GM12878 (cell line): Measurements from ENCODE around the gene DYNLT4. TPM values are rescaled to one million over a fixed set of nuclear protein-coding genes. Genes with fewer than 3 reads are reported as not detected.
A peak's percentile ranks its signal among the peaks of the same experiment; 100 is the strongest.

ENCODE experiments used
- CREM ChIP-seq: IDR thresholded peaks from 2 replicates; pipeline ENCODE4 v1.6.1; 2014; ENCODE audit warnings: antibody characterized with exemption, low read depth
- DPF2 ChIP-seq: fragments of 450-650 bp; IDR thresholded peaks from 2 replicates; pipeline ENCODE4 v1.6.1; 2017; ENCODE audit warnings: mild to moderate bottlenecking
- MTA2 ChIP-seq: fragments of 450-650 bp; IDR thresholded peaks from 2 replicates; pipeline ENCODE4 v1.6.1; 2016; ENCODE audit warnings: low read depth, mild to moderate bottlenecking, moderate library complexity
- NR2F1 ChIP-seq: fragments of 450-650 bp; conservative IDR thresholded peaks from 2 replicates; pipeline ENCODE4 v1.6.1; 2017; ENCODE audit warnings: mild to moderate bottlenecking
- PAX5 ChIP-seq: IDR thresholded peaks from 2 replicates; pipeline ENCODE4 v1.6.1; 2011; ENCODE audit warnings: low read depth, low read length, borderline replicate concordance
- SIN3A ChIP-seq: IDR thresholded peaks from 2 replicates; pipeline ENCODE4 v1.6.1; 2012; ENCODE audit warnings: low read depth, low read length, improper control_type of control experiment
- TCF3 ChIP-seq: IDR thresholded peaks from 2 replicates; pipeline ENCODE4 v1.6.1; 2012; ENCODE audit warnings: low read depth, mild to moderate bottlenecking, low read length, borderline replicate concordance; ENCODE audit not compliant: insufficient read depth
- WRNIP1 ChIP-seq: IDR thresholded peaks from 2 replicates; pipeline ENCODE4 v1.6.1; 2011; ENCODE audit warnings: low read depth, low read length, improper control_type of control experiment, borderline replicate concordance
- YY1 ChIP-seq: IDR thresholded peaks from 2 replicates; pipeline ENCODE4 v1.6.1; 2011; ENCODE audit warnings: low read depth, mild to moderate bottlenecking, low read length
- ZNF622 ChIP-seq: fragments of 450-650 bp; IDR thresholded peaks from 2 replicates; pipeline ENCODE4 v1.6.1; 2017; ENCODE audit warnings: mild to moderate bottlenecking, inconsistent platforms
- polyA plus RNA-seq, 11 experiments: library from polyadenylated mRNA; depleted of rRNA in 4 of 11; unstranded in 6 of 11; stranded (reverse) in 5 of 11; fragments of >200 nt; fragmentation: Nextera tagmentation in 4 of 11; fragmentation: Illumina TruSeq in 1 of 11; extraction: Ambion mirVana in 4 of 11; extraction: Trizol in 1 of 11; gene quantifications; 1 replicate in 1 of 11; 2 replicates in 10 of 11; pipeline versions ENCODE4 v1.2.1 to v1.2.3, GENCODE V29; 2011 to 2016; ENCODE audit warnings: inconsistent platforms in 2 of 11, missing spikeins in 2 of 11, low read depth in 1 of 11
- total RNA-seq, 4 experiments: library from RNA; depleted of rRNA in 3 of 4; stranded (reverse); fragments of >200 nt in 3 of 4; fragmentation: Illumina TruSeq in 1 of 4; extraction: Trizol in 1 of 4; gene quantifications; 2 replicates each; pipeline versions ENCODE4 v1.2.1 to v1.2.3, GENCODE V29; 2013 to 2021
- TF ChIP-seq, protein P1 (sequence below): fragments of 450-650 bp; IDR thresholded peaks from 2 replicates; pipeline ENCODE4 v1.6.1; 2018; ENCODE audit warnings: mild to moderate bottlenecking, low read depth, moderate library complexity; ENCODE audit not compliant: partially characterized antibody
- TF ChIP-seq, protein P2 (sequence below): fragments of 450-650 bp; IDR thresholded peaks from 2 replicates; pipeline ENCODE4 v1.6.1; 2017; ENCODE audit warnings: mild to moderate bottlenecking, moderate library complexity
- TF ChIP-seq, protein P3 (sequence below): fragments of 450-650 bp; IDR thresholded peaks from 2 replicates; pipeline ENCODE4 v1.6.1; 2016; ENCODE audit warnings: mild to moderate bottlenecking
- TF ChIP-seq, protein P4 (sequence below): fragments of 450-650 bp; IDR thresholded peaks from 2 replicates; pipeline ENCODE4 v1.6.1; 2016; ENCODE audit warnings: mild to moderate bottlenecking
- TF ChIP-seq, protein P5 (sequence below): fragments of 450-650 bp; IDR thresholded peaks from 2 replicates; pipeline ENCODE4 v1.6.1; 2017; ENCODE audit warnings: low read depth, mild to moderate bottlenecking, moderate library complexity
- TF ChIP-seq, protein P6 (sequence below): IDR thresholded peaks from 2 replicates; pipeline ENCODE4 v1.6.1; 2011; ENCODE audit warnings: mild to moderate bottlenecking, low read depth, low read length, moderate library complexity; ENCODE audit not compliant: insufficient replicate concordance

Gene DYNLT4
- total and polyA plus RNA-seq, 10 of the 15 experiments (the other 5 are each of a cell fraction or from before 2014, with no cell fraction given): 0.23 to 0.28 TPM; not detected in 8

DNA sequence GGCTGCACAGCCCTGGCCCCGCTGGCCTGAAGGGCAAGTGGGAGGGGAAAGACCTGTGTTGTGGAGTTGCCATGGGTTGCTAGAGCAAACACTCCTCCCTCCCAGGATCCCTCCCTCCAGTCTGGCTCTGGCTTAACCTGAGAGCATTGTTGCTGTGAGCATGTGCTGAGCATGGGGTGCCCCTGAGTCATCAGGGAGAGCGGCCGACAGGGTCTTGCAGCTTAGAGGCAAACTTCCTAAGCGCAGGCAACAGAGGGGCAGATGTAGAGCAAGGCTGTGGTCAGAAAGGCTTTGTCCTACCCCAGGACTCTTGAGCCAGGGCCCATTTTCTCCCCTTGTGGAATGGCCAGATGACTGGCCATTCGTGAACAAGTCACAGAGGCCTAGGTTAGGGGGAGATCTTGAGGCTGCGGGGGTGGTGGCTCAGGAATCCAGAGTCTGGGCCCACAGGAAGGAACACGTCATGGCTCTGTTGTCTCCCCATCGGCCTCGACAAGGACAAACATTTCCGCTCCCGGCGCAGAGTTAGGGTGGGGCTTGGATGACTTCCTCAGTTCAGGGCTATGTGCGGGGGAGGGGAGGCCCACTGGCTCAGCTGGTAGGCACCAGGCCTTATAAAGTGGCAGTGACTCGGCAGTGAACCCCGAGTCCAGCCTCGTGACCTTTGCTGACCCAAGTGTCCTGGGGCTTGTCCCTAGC, 362 bp upstream of the DYNLT4 start (continued):
- TF ChIP-seq, protein P1, sequence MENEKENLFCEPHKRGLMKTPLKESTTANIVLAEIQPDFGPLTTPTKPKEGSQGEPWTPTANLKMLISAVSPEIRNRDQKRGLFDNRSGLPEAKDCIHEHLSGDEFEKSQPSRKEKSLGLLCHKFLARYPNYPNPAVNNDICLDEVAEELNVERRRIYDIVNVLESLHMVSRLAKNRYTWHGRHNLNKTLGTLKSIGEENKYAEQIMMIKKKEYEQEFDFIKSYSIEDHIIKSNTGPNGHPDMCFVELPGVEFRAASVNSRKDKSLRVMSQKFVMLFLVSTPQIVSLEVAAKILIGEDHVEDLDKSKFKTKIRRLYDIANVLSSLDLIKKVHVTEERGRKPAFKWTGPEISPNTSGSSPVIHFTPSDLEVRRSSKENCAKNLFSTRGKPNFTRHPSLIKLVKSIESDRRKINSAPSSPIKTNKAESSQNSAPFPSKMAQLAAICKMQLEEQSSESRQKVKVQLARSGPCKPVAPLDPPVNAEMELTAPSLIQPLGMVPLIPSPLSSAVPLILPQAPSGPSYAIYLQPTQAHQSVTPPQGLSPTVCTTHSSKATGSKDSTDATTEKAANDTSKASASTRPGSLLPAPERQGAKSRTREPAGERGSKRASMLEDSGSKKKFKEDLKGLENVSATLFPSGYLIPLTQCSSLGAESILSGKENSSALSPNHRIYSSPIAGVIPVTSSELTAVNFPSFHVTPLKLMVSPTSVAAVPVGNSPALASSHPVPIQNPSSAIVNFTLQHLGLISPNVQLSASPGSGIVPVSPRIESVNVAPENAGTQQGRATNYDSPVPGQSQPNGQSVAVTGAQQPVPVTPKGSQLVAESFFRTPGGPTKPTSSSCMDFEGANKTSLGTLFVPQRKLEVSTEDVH: peak; percentile 43
- TF ChIP-seq WRNIP1 (no peak), DPF2 (peak; percentile 87), TCF3 (0 out of 2 replicates have a peak, but pooled peaks have one; percentile 52), CREM (peak; percentile 67; the same call in 1 of the 2 replicates), NR2F1 (no peak; the same call in 1 of the 2 replicates), MTA2 (0 out of 2 replicates have a peak, but pooled peaks have one; percentile 49), YY1 (peak; percentile 6; the same call in 1 of the 2 replicates), SIN3A (peak; percentile 28), PAX5 (0 out of 2 replicates have a peak, but pooled peaks have one; percentile 26), ZNF622 (no peak)
- TF ChIP-seq, protein P2, sequence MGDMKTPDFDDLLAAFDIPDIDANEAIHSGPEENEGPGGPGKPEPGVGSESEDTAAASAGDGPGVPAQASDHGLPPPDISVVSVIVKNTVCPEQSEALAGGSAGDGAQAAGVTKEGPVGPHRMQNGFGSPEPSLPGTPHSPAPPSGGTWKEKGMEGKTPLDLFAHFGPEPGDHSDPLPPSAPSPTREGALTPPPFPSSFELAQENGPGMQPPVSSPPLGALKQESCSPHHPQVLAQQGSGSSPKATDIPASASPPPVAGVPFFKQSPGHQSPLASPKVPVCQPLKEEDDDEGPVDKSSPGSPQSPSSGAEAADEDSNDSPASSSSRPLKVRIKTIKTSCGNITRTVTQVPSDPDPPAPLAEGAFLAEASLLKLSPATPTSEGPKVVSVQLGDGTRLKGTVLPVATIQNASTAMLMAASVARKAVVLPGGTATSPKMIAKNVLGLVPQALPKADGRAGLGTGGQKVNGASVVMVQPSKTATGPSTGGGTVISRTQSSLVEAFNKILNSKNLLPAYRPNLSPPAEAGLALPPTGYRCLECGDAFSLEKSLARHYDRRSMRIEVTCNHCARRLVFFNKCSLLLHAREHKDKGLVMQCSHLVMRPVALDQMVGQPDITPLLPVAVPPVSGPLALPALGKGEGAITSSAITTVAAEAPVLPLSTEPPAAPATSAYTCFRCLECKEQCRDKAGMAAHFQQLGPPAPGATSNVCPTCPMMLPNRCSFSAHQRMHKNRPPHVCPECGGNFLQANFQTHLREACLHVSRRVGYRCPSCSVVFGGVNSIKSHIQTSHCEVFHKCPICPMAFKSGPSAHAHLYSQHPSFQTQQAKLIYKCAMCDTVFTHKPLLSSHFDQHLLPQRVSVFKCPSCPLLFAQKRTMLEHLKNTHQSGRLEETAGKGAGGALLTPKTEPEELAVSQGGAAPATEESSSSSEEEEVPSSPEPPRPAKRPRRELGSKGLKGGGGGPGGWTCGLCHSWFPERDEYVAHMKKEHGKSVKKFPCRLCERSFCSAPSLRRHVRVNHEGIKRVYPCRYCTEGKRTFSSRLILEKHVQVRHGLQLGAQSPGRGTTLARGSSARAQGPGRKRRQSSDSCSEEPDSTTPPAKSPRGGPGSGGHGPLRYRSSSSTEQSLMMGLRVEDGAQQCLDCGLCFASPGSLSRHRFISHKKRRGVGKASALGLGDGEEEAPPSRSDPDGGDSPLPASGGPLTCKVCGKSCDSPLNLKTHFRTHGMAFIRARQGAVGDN: peak; percentile 97
- TF ChIP-seq, protein P3, sequence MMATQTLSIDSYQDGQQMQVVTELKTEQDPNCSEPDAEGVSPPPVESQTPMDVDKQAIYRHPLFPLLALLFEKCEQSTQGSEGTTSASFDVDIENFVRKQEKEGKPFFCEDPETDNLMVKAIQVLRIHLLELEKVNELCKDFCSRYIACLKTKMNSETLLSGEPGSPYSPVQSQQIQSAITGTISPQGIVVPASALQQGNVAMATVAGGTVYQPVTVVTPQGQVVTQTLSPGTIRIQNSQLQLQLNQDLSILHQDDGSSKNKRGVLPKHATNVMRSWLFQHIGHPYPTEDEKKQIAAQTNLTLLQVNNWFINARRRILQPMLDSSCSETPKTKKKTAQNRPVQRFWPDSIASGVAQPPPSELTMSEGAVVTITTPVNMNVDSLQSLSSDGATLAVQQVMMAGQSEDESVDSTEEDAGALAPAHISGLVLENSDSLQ: 0 out of 2 replicates have a peak, but pooled peaks have one; percentile 8
- TF ChIP-seq, protein P4, sequence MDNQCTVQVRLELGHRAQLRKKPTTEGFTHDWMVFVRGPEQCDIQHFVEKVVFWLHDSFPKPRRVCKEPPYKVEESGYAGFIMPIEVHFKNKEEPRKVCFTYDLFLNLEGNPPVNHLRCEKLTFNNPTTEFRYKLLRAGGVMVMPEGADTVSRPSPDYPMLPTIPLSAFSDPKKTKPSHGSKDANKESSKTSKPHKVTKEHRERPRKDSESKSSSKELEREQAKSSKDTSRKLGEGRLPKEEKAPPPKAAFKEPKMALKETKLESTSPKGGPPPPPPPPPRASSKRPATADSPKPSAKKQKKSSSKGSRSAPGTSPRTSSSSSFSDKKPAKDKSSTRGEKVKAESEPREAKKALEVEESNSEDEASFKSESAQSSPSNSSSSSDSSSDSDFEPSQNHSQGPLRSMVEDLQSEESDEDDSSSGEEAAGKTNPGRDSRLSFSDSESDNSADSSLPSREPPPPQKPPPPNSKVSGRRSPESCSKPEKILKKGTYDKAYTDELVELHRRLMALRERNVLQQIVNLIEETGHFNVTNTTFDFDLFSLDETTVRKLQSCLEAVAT: peak; percentile 47; the same call in 1 of the 2 replicates
- TF ChIP-seq, protein P5, sequence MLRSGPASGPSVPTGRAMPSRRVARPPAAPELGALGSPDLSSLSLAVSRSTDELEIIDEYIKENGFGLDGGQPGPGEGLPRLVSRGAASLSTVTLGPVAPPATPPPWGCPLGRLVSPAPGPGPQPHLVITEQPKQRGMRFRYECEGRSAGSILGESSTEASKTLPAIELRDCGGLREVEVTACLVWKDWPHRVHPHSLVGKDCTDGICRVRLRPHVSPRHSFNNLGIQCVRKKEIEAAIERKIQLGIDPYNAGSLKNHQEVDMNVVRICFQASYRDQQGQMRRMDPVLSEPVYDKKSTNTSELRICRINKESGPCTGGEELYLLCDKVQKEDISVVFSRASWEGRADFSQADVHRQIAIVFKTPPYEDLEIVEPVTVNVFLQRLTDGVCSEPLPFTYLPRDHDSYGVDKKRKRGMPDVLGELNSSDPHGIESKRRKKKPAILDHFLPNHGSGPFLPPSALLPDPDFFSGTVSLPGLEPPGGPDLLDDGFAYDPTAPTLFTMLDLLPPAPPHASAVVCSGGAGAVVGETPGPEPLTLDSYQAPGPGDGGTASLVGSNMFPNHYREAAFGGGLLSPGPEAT: 0 out of 2 replicates have a peak, but pooled peaks have one; percentile 55
- TF ChIP-seq, protein P6, sequence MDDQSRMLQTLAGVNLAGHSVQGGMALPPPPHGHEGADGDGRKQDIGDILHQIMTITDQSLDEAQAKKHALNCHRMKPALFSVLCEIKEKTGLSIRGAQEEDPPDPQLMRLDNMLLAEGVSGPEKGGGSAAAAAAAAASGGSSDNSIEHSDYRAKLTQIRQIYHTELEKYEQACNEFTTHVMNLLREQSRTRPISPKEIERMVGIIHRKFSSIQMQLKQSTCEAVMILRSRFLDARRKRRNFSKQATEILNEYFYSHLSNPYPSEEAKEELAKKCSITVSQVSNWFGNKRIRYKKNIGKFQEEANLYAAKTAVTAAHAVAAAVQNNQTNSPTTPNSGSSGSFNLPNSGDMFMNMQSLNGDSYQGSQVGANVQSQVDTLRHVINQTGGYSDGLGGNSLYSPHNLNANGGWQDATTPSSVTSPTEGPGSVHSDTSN: peak; percentile 20
